NCI-H510A (cell line): ENCODE measurements around the gene LINC01488.

ENCODE experiments used
- DNase-seq: peaks from one replicate; lab custom pipeline; 2025; lab: John Stamatoyannopoulos, UW

LINC01488 gene

GRCh38 chr11:69511358-69512055 lies 30.0 kb downstream of the LINC01488 start:
- DNase-seq = no peak

GRCh38 chr11:69512136-69512535 lies 30.7 kb downstream of the LINC01488 start:
- no peak for DNase-seq

GRCh38 chr11:69512790-69513189 lies 31.3 kb downstream of the LINC01488 start:
- DNase-seq = no peak

- DNase-seq = no peak
Observed at GRCh38 chr11:69513196-69513595, 31.7 kb downstream of the LINC01488 start.

- no peak for DNase-seq
Observed at GRCh38 chr11:69513663-69514224, 32.3 kb downstream of the LINC01488 start.

GRCh38 chr11:69514771-69515170 lies 33.3 kb downstream of the LINC01488 start:
- no peak for DNase-seq

GRCh38 chr11:69515271-69516245 lies 34.1 kb downstream of the LINC01488 start:
- DNase-seq = no peak

GRCh38 chr11:69516526-69516925 lies 35.1 kb downstream of the LINC01488 start:
- DNase-seq = no peak

- no peak for DNase-seq
Observed at GRCh38 chr11:69518081-69518950, 36.9 kb downstream of the LINC01488 start.

- DNase-seq = no peak
Observed at GRCh38 chr11:69520186-69520916, 38.9 kb downstream of the LINC01488 start.

- no peak for DNase-seq
Observed at GRCh38 chr11:69521457-69521856, 40.0 kb downstream of the LINC01488 start.

GRCh38 chr11:69523453-69523852 lies 42.0 kb downstream of the LINC01488 start:
- no peak for DNase-seq

GRCh38 chr11:69524291-69524882 lies 42.9 kb downstream of the LINC01488 start:
- no peak for DNase-seq

GRCh38 chr11:69524991-69525411 lies 43.5 kb downstream of the LINC01488 start:
- no peak for DNase-seq

- no peak for DNase-seq
Observed at GRCh38 chr11:69525516-69526452, 44.3 kb downstream of the LINC01488 start.

- DNase-seq = no peak
Observed at GRCh38 chr11:69526453-69526810, 45.0 kb downstream of the LINC01488 start.

- DNase-seq = no peak
Observed at GRCh38 chr11:69529001-69529400, 47.5 kb downstream of the LINC01488 start.

- no peak for DNase-seq
Observed at GRCh38 chr11:69530278-69531070, 49.0 kb downstream of the LINC01488 start.
